H1 (cell line): ENCODE data around the gene MMGT1. TPM values are rescaled to one million over a fixed set of nuclear protein-coding genes. Genes with fewer than 3 reads are reported as not detected.

Experiments
- CTCF ChIA-PET: fragments of 300-600 bp; sonication (Branson Sonifier 250); formaldehyde crosslinking; loops from one replicate; lab custom pipeline; 2021; ENCODE audit not compliant: partially characterized antibody; lab: Charles Lee
- POLR2A ChIA-PET: fragments of 300-600 bp; sonication (Branson Sonifier 250); formaldehyde crosslinking; loops from one replicate; lab custom pipeline; 2021; ENCODE audit warnings: inconsistent platforms; ENCODE audit not compliant: partially characterized antibody; lab: Charles Lee
- DNase-seq, 2 experiments: peaks; one replicate each; pipeline versions ENCODE4 v3.0.0 to v3.0.0-alpha.2; 2010 to 2022; ENCODE audit warnings: low spot score in 2 of 2, low read depth in 1 of 2, mixed read lengths in 1 of 2
- FAIRE-seq: peaks from 2 replicates; lab custom pipeline; 2011; peaks lifted over from hg19 to GRCh38; lab: Jason Lieb, UNC
- H2AFZ ChIP-seq: 2 replicates; pipeline ENCODE4 v1.8.1; 2012; ENCODE audit warnings: low read length, inconsistent platforms
- H2AK5ac ChIP-seq: 2 replicates; pipeline ENCODE4 v1.6.1; 2013; ENCODE audit warnings: low read depth, low read length
- H2BK120ac ChIP-seq: replicated peaks from 2 replicates; pipeline ENCODE3; 2013; ENCODE audit warnings: low read depth, low read length, inconsistent platforms
- H2BK12ac ChIP-seq: 2 replicates; pipeline ENCODE4 v1.6.1; 2013; ENCODE audit warnings: low read depth, low read length
- H2BK15ac ChIP-seq: 2 replicates; pipeline ENCODE4 v1.6.1; 2013; ENCODE audit warnings: low read length
- H2BK20ac ChIP-seq: 2 replicates; pipeline ENCODE4 v1.6.1; 2013; ENCODE audit warnings: low read length
- H2BK5ac ChIP-seq: 2 replicates; pipeline ENCODE4 v1.6.1; 2013; ENCODE audit warnings: low read depth, low read length
- H3K14ac ChIP-seq: 2 replicates; pipeline ENCODE4 v1.6.1; 2013; ENCODE audit warnings: inconsistent platforms; ENCODE audit not compliant: insufficient read length
- H3K18ac ChIP-seq: 2 replicates; pipeline ENCODE4 v1.6.1; 2013; ENCODE audit warnings: low read length; ENCODE audit errors: extremely low read depth
- H3K23ac ChIP-seq: 2 replicates; pipeline ENCODE4 v1.6.1; 2013; ENCODE audit warnings: inconsistent platforms; ENCODE audit not compliant: insufficient read length
- H3K23me2 ChIP-seq: 2 replicates; pipeline ENCODE4 v1.6.1; 2013; ENCODE audit warnings: low read depth, low read length
- H3K27ac ChIP-seq: 2 replicates; pipeline ENCODE4 v1.6.1; 2011; ENCODE audit warnings: low read depth, low read length, inconsistent platforms
- H3K27me3 ChIP-seq, 4 experiments: replicated peaks in 1 of 4; 1 replicate in 1 of 4; 2 replicates in 3 of 4; pipeline versions ENCODE4 v1.6.1 to v1.8.1; 2011 to 2013; ENCODE audit warnings: low read length in 3 of 4, mild to moderate bottlenecking in 3 of 4, inconsistent platforms in 2 of 4, mixed read lengths in 2 of 4, moderate library complexity in 1 of 4; ENCODE audit not compliant: control insufficient read depth in 3 of 4, insufficient read depth in 3 of 4; ENCODE audit errors: extremely low read depth in 1 of 4
- H3K36me3 ChIP-seq, 4 experiments: 2 replicates each; pipeline versions ENCODE4 v1.6.1 to v1.8.1; 2011 to 2013; ENCODE audit warnings: mild to moderate bottlenecking in 4 of 4, low read length in 3 of 4, moderate library complexity in 2 of 4, control low read depth in 1 of 4, inconsistent platforms in 1 of 4; ENCODE audit not compliant: insufficient read depth in 4 of 4, control insufficient read depth in 2 of 4
- H3K4ac ChIP-seq: replicated peaks from 2 replicates; pipeline ENCODE3; 2013; ENCODE audit warnings: low read length, low read depth, mixed read lengths, inconsistent platforms; ENCODE audit not compliant: insufficient read length
- H3K4me1 ChIP-seq, 4 experiments: replicated peaks in 1 of 4; 1 replicate in 1 of 4; 2 replicates in 3 of 4; pipeline versions ENCODE4 v1.6.1 to v1.8.1; 2011 to 2013; ENCODE audit warnings: low read length in 3 of 4, inconsistent platforms in 2 of 4, mixed read lengths in 1 of 4; ENCODE audit not compliant: insufficient read depth in 4 of 4, control insufficient read depth in 3 of 4
- H3K4me2 ChIP-seq, 2 experiments: 2 replicates each; pipeline versions ENCODE4 v1.6.1 to v1.8.1; 2011 to 2013; ENCODE audit warnings: low read depth in 2 of 2, low read length in 2 of 2, control low read depth in 1 of 2, inconsistent platforms in 1 of 2, mild to moderate bottlenecking in 1 of 2; ENCODE audit not compliant: insufficient read depth in 1 of 2
- H3K4me3 ChIP-seq, 4 experiments: fragments of 200-600, 300-600 bp in 1 of 4; sonication (generic), shearing (Covaris generic), sonication (Bioruptor Twin) in 1 of 4; 2 replicates each; pipeline versions ENCODE4 v1.5.1 to v1.8.1; 2011 to 2016; ENCODE audit warnings: low read length in 4 of 4, low read depth in 3 of 4, control low read depth in 2 of 4, inconsistent platforms in 2 of 4, mild to moderate bottlenecking in 2 of 4, mixed read lengths in 1 of 4, moderate library complexity in 1 of 4; ENCODE audit not compliant: insufficient read depth in 2 of 4; ENCODE audit errors: extremely low read depth in 1 of 4
- H3K56ac ChIP-seq: replicated peaks from 2 replicates; pipeline ENCODE3; 2013; ENCODE audit warnings: low read depth, mild to moderate bottlenecking, mixed read lengths, low read length, inconsistent platforms; ENCODE audit not compliant: insufficient read length
- H3K79me1 ChIP-seq: 2 replicates; pipeline ENCODE4 v1.6.1; 2013; ENCODE audit warnings: low read depth, low read length, control low read depth
- H3K79me2 ChIP-seq, 2 experiments: 2 replicates each; pipeline versions ENCODE4 v1.6.1 to v1.8.1; 2012 to 2013; ENCODE audit warnings: low read length in 2 of 2, mild to moderate bottlenecking in 2 of 2, inconsistent platforms in 1 of 2; ENCODE audit not compliant: insufficient read depth in 2 of 2, control insufficient read depth in 1 of 2
- H3K9ac ChIP-seq, 4 experiments: replicated peaks in 1 of 4; 1 replicate in 1 of 4; 2 replicates in 3 of 4; pipeline versions ENCODE4 v1.6.1 to v1.8.1; 2011 to 2013; ENCODE audit warnings: low read depth in 3 of 4, low read length in 3 of 4, control low read depth in 2 of 4, mild to moderate bottlenecking in 2 of 4, moderate library complexity in 2 of 4, inconsistent platforms in 1 of 4; ENCODE audit errors: extremely low read depth in 1 of 4
- H3K9me3 ChIP-seq, 2 experiments: 2 replicates each; pipeline versions ENCODE4 v1.6.1 to v1.8.1; 2012 to 2013; ENCODE audit warnings: mild to moderate bottlenecking in 2 of 2, moderate library complexity in 2 of 2, control low read depth in 1 of 2, inconsistent platforms in 1 of 2, low read depth in 1 of 2, low read length in 1 of 2, mixed read lengths in 1 of 2; ENCODE audit not compliant: insufficient read depth in 2 of 2
- H4K20me1 ChIP-seq, 2 experiments: replicated peaks in 1 of 2; 2 replicates each; pipeline versions ENCODE3 to v1.8.1; 2011 to 2013; ENCODE audit warnings: inconsistent platforms in 2 of 2, low read length in 2 of 2, mild to moderate bottlenecking in 1 of 2; ENCODE audit not compliant: insufficient read depth in 2 of 2, control insufficient read depth in 1 of 2
- H4K5ac ChIP-seq: 2 replicates; pipeline ENCODE4 v1.6.1; 2013; ENCODE audit warnings: low read length, low read depth, mixed read lengths, inconsistent platforms; ENCODE audit not compliant: insufficient read length
- H4K8ac ChIP-seq: 2 replicates; pipeline ENCODE4 v1.8.0; 2013; ENCODE audit warnings: mild to moderate bottlenecking, moderate library complexity, low read length, inconsistent platforms; ENCODE audit not compliant: insufficient read depth; ENCODE audit errors: extremely low read depth
- H4K91ac ChIP-seq: replicated peaks from 2 replicates; pipeline ENCODE3; 2013; ENCODE audit warnings: low read length, mixed read lengths, inconsistent platforms; ENCODE audit not compliant: insufficient read length
- BRCA1 ChIP-seq: IDR thresholded peaks from 2 replicates; pipeline ENCODE4 v1.6.1; 2012; ENCODE audit warnings: low read depth, low read length, improper control_type of control experiment
- CBX8 ChIP-seq: fragments of 300-800, 300-1000 bp; sonication (generic); IDR thresholded peaks from 2 replicates; pipeline ENCODE4 v1.7.1; 2016; ENCODE audit warnings: low read depth, low read length, borderline replicate concordance
- CEBPB ChIP-seq: IDR thresholded peaks from 2 replicates; pipeline ENCODE4 v1.6.1; 2012; ENCODE audit warnings: low read depth, low read length
- EZH2 ChIP-seq: fragments of 200-600 bp; sonication (generic); IDR thresholded peaks from 2 replicates; pipeline ENCODE4 v1.7.1; 2012; ENCODE audit warnings: low read depth, mild to moderate bottlenecking, moderate library complexity, low read length, inconsistent platforms; ENCODE audit not compliant: severe bottlenecking
- JUND ChIP-seq: IDR thresholded peaks from 2 replicates; pipeline ENCODE4 v1.6.1; 2011; ENCODE audit warnings: mild to moderate bottlenecking, improper control_type of control experiment, low read length
- KDM5A ChIP-seq: fragments of 200-600 bp; IDR thresholded peaks from 2 replicates; pipeline ENCODE4 v1.7.1; 2012; ENCODE audit warnings: mild to moderate bottlenecking, low read length, inconsistent platforms, mixed read lengths
- NANOG ChIP-seq: IDR thresholded peaks from 2 replicates; pipeline ENCODE4 v1.6.1; 2011; ENCODE audit warnings: low read length, low read depth, mild to moderate bottlenecking, inconsistent platforms; ENCODE audit not compliant: insufficient read depth, poor library complexity, severe bottlenecking
- PHF8 ChIP-seq: fragments of 200-600 bp; sonication (generic); conservative IDR thresholded peaks from 2 replicates; pipeline ENCODE4 v1.7.1; 2012; ENCODE audit warnings: low read depth, mild to moderate bottlenecking, inconsistent platforms, low read length, moderate library complexity
- POU5F1 ChIP-seq: IDR thresholded peaks from 2 replicates; pipeline ENCODE4 v1.6.1; 2011; ENCODE audit warnings: low read depth, mild to moderate bottlenecking, low read length, moderate library complexity
- RXRA ChIP-seq: IDR thresholded peaks from 2 replicates; pipeline ENCODE4 v1.6.1; 2011; ENCODE audit warnings: low read depth, mild to moderate bottlenecking, low read length, moderate library complexity; ENCODE audit not compliant: insufficient read depth
- SIN3A ChIP-seq, 2 experiments: IDR thresholded peaks in 1 of 2; conservative IDR thresholded peaks in 1 of 2; 2 replicates each; pipeline ENCODE4 v1.6.1; 2011 to 2012; ENCODE audit warnings: low read length in 2 of 2, improper control_type of control experiment in 1 of 2, low read depth in 1 of 2, mild to moderate bottlenecking in 1 of 2
- SIRT6 ChIP-seq: IDR thresholded peaks from one replicate; pipeline ENCODE4 v1.7.1; 2012; ENCODE audit warnings: low read length, inconsistent platforms
- SP1 ChIP-seq: IDR thresholded peaks from 2 replicates; pipeline ENCODE4 v1.6.1; 2011; ENCODE audit warnings: low read depth, low read length
- TBP ChIP-seq: IDR thresholded peaks from 2 replicates; pipeline ENCODE4 v1.6.1; 2011; ENCODE audit warnings: low read depth, low read length, improper control_type of control experiment
- WGBS, 2 experiments: shearing (Covaris generic) in 1 of 2; methylation state at CpG; one replicate each; pipeline versions ENCODE4 v1.1.6 to v1.1.7; 2013 to 2015; ENCODE audit warnings: low lambda C conversion rate in 2 of 2, mixed read lengths in 2 of 2, inconsistent platforms in 1 of 2, low coverage in 1 of 2, missing lambda C conversion rate in 1 of 2; ENCODE audit not compliant: insufficient replicate concordance in 2 of 2, insufficient coverage in 1 of 2, insufficient read length in 1 of 2; ENCODE audit errors: extremely low coverage in 1 of 2, missing lambda C conversion rate in 1 of 2; 5-methylcytosine and 5-hydroxymethylcytosine counted together
- polyA plus RNA-seq, 7 experiments: library from polyadenylated mRNA; depleted of rRNA in 3 of 7; stranded (reverse) in 5 of 7; unstranded in 2 of 7; fragments of >200 nt in 5 of 7; fragments of 200-250 nt in 2 of 7; gene quantifications; 1 replicate in 5 of 7; 2 replicates in 1 of 7; 4 replicates in 1 of 7; pipeline versions ENCODE4 v1.2.1 to v1.2.3, GENCODE V29; 2011 to 2013; ENCODE audit warnings: missing spikeins in 2 of 7, mixed read lengths in 2 of 7
- total RNA-seq: library from RNA; stranded (reverse); fragmentation: NEBNext Ultra II Directional; extraction: Animal tissue kit (Norgen Biotek cat#: 25700); gene quantifications from 2 replicates; pipeline ENCODE4 v1.2.1, GENCODE V29; 2021
- TF ChIP-seq, protein P1 (sequence below): IDR thresholded peaks from 2 replicates; pipeline ENCODE4 v1.6.1; 2011; ENCODE audit warnings: low read depth, mild to moderate bottlenecking, low read length; ENCODE audit not compliant: insufficient read depth

The MMGT1 gene
- total and polyA plus RNA-seq, 2 of the 8 experiments (the other 6 are each of a cell fraction or from before 2014, with no cell fraction given), result 10.0 to 20.5 TPM

DNA sequence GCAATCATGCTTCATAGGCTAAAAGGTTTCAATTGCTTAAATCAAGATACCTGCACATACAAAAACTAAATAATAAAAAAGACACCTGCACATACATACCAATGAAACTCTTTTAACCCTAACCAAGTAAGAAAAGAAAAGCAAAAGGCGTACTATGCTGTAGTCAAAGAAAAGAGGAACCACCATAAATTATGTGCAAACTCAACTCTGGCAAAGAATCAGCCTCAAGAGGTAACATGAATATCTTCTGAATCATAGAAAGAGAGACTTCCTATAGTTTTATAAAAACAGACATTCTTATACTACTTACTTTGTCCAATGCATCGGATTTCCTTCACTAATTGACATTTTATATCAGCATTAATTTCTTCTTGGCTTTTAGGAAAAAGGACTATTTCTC is 29.3 kb downstream of the MMGT1 start:
- Histone ChIP-seq H4K5ac (no peak overlapping the region), H2AFZ (no peak overlapping the region), H3K56ac (no peak overlapping the region), H3K79me1 (no peaks in the 10 kb centered on the region), H3K27ac (no peak overlapping the region), H4K91ac (no peak overlapping the region), H3K23me2 (no peaks in the 10 kb centered on the region), H3K79me2 (no peaks in the 10 kb centered on the region), H2BK12ac (no peak overlapping the region), H3K14ac (no peak overlapping the region), H3K4me1 (no peaks in the 10 kb centered on the region), H4K20me1 (no peaks in the 10 kb centered on the region), H3K27me3 (no peaks in the 10 kb centered on the region), H2BK15ac (no peak overlapping the region), H3K4me3 (no peak overlapping the region), H2AK5ac (no peak overlapping the region), H3K4ac (no peak overlapping the region), H3K4me2 (no peak overlapping the region), H2BK5ac (no peak overlapping the region), H2BK120ac (no peak overlapping the region), H2BK20ac (no peak overlapping the region), H4K8ac (no peak overlapping the region), H3K18ac (no peak overlapping the region), H3K9ac (no peak overlapping the region), H3K9me3 (peaks cover 0 to 11% of the 10 kb centered on the region in 2 experiments; a peak in 1 of 4 replicates), H3K36me3 (no peaks in the 10 kb centered on the region), H3K23ac (no peak overlapping the region)
- FAIRE-seq (no peak), DNase-seq (no peak)
- 94% methylated on average over 2 of the region's 2 CpGs; no CpG with 5 or more reads in 1 of the 2 experiments for WGBS, 2 experiments
- POLR2A ChIA-PET, result no interaction called here
- CTCF ChIA-PET, result no interaction called here
- TF ChIP-seq CBX8 (no peak), POU5F1 (no peak), SIN3A (conservative IDR thresholded peaks at IDR 0.05 in 1 of 2, IDR thresholded peaks at IDR 0.05 in 1 of 2; ENCODE audit: low read depth in 1 of 2, low read length in 2 of 2) (no peak), NANOG (no peak), BRCA1 (no peak), JUND (no peak), SP1 (no peak), CEBPB (no peak), SIRT6 (no peak), TBP (no peak), RXRA (no peak), PHF8 (no peak), KDM5A (no peak), EZH2 (no peak)
- TF ChIP-seq, protein P1, sequence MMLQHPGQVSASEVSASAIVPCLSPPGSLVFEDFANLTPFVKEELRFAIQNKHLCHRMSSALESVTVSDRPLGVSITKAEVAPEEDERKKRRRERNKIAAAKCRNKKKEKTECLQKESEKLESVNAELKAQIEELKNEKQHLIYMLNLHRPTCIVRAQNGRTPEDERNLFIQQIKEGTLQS, result no peak
